Hypothalamus (tissue), 51 donors: ENCODE measurements around the gene SSTR5.

Source experiments
- DNase-seq, 51 donors: peaks; one replicate each; lab custom pipeline; 2025; lab: John Stamatoyannopoulos, UW

SSTR5 gene

GRCh38 chr16:1053700-1054368, 18.7 kb upstream of the SSTR5 start:
- no peak for DNase-seq

- peak in 48 of 51 donors; percentile 4 to 81 (median 50) for DNase-seq
Observed at GRCh38 chr16:1054660-1055556, 17.6 kb upstream of the SSTR5 start.

GRCh38 chr16:1055557-1055924, 17.0 kb upstream of the SSTR5 start:
- no peak for DNase-seq

- no peak for DNase-seq
Observed at GRCh38 chr16:1056196-1056595, 16.4 kb upstream of the SSTR5 start.

GRCh38 chr16:1057252-1057932, 15.2 kb upstream of the SSTR5 start:
- DNase-seq, result peak in 23 of 51 donors; percentile 4 to 69 (median 25)

GRCh38 chr16:1058216-1058615, 14.3 kb upstream of the SSTR5 start:
- DNase-seq, result no peak

- no peak for DNase-seq
Observed at GRCh38 chr16:1059310-1059709, 13.2 kb upstream of the SSTR5 start.

GRCh38 chr16:1060416-1061340, 11.9 kb upstream of the SSTR5 start:
- DNase-seq, result no peak

GRCh38 chr16:1061769-1062505, 10.6 kb upstream of the SSTR5 start:
- no peak for DNase-seq

GRCh38 chr16:1062895-1063294, 9.7 kb upstream of the SSTR5 start:
- no peak for DNase-seq

- peak in 1 of 51 donors; percentile 22 for DNase-seq
Observed at GRCh38 chr16:1063728-1064127, 8.8 kb upstream of the SSTR5 start.

GRCh38 chr16:1065469-1066128, 6.9 kb upstream of the SSTR5 start:
- DNase-seq, result no peak

- no peak for DNase-seq
Observed at GRCh38 chr16:1066584-1067172, 5.9 kb upstream of the SSTR5 start.

GRCh38 chr16:1067629-1068028, 4.9 kb upstream of the SSTR5 start:
- no peak for DNase-seq

- no peak for DNase-seq
Observed at GRCh38 chr16:1068451-1068850, 4.1 kb upstream of the SSTR5 start.

GRCh38 chr16:1069154-1069553, 3.4 kb upstream of the SSTR5 start:
- no peak for DNase-seq

- no peak for DNase-seq
Observed at GRCh38 chr16:1070084-1070863, 2.3 kb upstream of the SSTR5 start.

- no peak for DNase-seq
Observed at GRCh38 chr16:1070864-1071408, 1.6 kb upstream of the SSTR5 start.
